GM21576 (cell line): ENCODE measurements around the gene CMTM3.
"Not testable (repeated sequence)": the region's sequence is repeated elsewhere in the genome, so short reads cannot be mapped to it uniquely, and the experiment has no call there.

ENCODE experiments used
- ATAC-seq: cut with Tn5 transposase; IDR thresholded peaks from one replicate; pipeline ENCODE4 v1.9.1; 2021; ENCODE audit warnings: mild to moderate bottlenecking, moderate library complexity; ENCODE audit not compliant: unreplicated experiment

CMTM3 gene

DNA sequence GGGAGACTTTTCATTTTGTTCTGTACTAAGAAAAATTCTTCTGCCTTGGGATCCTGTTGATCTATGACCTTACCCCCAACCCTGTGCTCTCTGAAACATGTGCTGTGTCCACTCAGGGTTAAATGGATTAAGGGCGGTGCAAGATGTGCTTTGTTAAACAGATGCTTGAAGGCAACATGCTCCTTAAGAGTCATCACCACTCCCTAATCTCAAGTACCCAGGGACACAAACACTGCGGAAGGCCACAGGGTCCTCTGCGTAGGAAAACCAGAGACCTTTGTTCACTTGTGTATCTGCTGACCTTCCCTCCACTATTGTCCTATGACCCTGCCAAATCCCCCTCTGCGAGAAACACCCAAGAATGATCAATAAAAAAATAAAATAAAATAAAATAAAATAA lies 27.1 kb downstream of the CMTM3 start:
- ATAC-seq, result not testable (repeated sequence)

GRCh38 chr16:66634527-66635196 lies 30.2 kb downstream of the CMTM3 start:
- ATAC-seq, result no peak

- no peak for ATAC-seq
Measured at GRCh38 chr16:66635406-66635805, 30.9 kb downstream of the CMTM3 start.

DNA sequence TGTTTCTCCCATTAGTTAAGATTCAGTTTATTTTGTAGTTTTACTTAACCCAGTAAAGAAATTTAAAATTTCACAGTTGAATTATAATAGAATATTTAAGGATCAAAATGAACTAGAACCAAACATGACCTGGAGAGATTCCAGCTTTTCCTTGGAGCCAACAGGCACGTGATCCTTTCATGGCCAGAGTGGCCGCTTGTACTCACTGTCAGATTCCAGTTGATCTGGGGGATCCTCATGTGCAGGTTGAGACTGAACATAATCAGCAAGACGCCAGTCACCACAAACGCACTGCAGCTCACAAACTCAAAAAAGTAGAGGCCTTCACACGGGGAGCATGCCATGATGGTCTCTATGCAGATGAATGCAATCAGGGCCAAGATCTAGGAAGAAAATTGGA lies 31.7 kb downstream of the CMTM3 start:
- no peak for ATAC-seq

- ATAC-seq, result no peak
Measured at GRCh38 chr16:66637806-66638205, 33.3 kb downstream of the CMTM3 start.

DNA sequence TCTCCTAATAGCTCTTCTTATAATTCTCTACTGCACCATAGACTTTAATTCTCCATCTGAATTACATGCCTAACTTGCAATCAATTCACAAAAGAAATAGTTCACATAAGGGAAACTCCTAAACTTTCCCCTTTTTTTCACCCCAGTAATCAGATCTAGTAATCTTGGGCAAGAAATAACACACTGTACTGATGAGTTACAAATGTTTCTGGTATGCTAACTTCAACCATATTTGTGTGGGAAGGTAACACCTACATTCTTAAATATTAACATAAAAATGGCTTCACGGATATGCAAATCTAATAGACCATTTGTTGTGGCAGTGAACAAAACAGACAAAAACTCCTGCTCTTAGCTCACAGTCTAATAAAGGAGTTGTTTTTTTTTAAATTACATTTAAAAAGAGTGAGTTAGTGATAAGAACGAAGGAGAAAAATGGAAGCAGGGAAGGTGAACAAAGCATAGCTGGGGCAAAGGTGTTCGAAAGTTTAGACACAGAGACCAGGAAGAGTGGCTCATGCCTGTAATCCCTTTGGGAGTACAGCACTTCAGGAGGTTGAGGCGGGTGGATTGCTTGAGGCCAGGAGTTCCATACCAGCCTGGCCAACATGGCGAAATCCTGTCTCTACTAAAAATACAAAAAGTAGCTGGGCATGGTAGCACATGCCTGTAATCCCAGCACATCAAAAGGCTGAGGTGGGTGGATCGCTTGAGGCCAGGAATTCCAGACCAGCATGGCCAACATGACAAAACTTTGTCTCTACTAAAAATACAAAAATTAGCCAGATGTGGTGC lies 34.8 kb downstream of the CMTM3 start:
- no peak for ATAC-seq

- ATAC-seq, result no peak
Measured at GRCh38 chr16:66640724-66641314, 36.3 kb downstream of the CMTM3 start.

- no peak for ATAC-seq
Measured at GRCh38 chr16:66641387-66641786, 36.9 kb downstream of the CMTM3 start.

DNA sequence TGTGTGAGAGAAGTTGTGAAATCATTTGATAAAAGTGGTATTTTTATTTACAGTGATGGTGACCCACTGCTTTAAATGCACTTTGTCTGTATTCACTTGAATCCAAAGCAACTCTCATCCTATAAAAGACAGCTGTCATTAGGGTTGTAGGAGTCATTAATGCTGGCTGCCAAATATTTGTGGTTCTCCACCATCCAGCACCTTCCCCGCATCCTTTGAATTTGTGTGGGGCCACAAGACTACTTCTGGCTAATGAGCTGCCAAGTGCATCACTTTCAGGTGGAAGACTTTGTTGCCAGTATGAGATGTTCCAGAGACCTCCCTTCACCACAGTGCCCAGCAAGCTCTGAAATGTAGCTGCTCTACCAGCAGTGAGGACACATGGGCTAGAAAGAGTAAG lies 43.4 kb downstream of the CMTM3 start:
- no peak for ATAC-seq

DNA sequence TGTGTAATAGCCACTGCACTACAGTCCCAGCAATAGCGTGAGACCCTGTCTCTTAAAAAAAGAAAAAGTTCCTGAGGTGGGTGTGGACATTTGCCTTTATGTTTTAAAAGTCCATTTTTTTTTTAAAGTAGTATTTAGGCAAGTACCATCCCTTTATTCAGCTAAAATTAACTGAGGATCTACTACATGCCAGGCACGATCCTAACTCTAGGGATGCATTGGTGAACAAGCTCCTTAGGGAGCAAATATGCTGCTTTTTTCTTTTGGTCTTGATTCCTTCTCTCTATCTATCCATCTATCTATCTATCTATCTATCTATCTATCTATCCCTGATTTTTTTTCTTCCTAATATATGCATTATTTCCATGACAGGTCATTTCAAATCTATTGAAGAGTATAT lies 44.7 kb downstream of the CMTM3 start:
- ATAC-seq, result no peak

GRCh38 chr16:66649636-66650205 lies 45.2 kb downstream of the CMTM3 start:
- ATAC-seq, result no peak

- peak; percentile 86 for ATAC-seq
Measured at GRCh38 chr16:66650707-66651473, 46.4 kb downstream of the CMTM3 start.

GRCh38 chr16:66651474-66651765 lies 46.9 kb downstream of the CMTM3 start:
- ATAC-seq, result no peak

DNA sequence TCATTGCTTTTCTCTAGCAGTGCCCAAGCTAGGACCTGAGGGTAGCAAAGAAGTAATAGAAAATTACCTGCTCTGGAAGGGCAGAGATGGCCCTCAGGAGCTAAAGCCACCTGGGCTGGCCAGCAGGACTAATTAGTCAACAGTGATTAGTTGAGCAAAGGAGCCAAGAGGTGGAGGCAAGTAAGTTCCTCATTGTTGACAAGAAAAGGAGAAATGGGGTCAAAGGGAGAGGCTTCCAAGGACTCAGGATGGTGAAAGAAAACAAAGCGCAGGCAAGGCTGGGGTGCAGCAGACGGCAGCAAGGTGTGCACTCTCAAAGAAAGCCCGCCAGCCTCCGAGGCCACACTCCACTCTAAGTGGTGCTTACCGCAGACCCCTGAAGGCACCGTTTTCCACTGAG lies 47.5 kb downstream of the CMTM3 start:
- no peak for ATAC-seq

GRCh38 chr16:66652661-66653360 lies 48.3 kb downstream of the CMTM3 start:
- no peak for ATAC-seq

GRCh38 chr16:66653581-66654350 lies 49.3 kb downstream of the CMTM3 start:
- no peak for ATAC-seq

GRCh38 chr16:66656547-66656946 lies 52.0 kb downstream of the CMTM3 start:
- no peak for ATAC-seq

- ATAC-seq, result no peak
Measured at GRCh38 chr16:66658143-66658859, 53.8 kb downstream of the CMTM3 start.

DNA sequence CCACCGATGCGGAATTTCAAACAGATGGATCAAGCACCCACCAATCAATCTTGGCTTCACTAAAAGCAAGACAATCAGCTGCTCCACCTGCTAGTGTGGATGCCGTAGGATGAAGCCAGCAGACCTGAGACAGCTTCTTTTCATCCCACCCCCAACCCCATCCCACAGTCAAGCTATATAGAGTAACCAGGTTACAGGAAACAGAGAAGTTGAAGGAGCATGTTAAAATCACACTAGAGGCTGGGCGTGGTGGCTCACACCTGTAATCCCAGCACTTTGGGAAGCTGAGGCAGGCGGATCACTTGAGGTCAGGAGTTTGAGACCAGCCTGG lies 54.3 kb downstream of the CMTM3 start:
- ATAC-seq, result no peak
